ENCODE measurements around the gene C2orf49.

Gene C2orf49

GRCh38 chr2:105364436-105365139 lies 27.2 kb downstream of the C2orf49 start:
- DNase-seq, result no peak

- DNase-seq, result no peak
Measured at GRCh38 chr2:105365206-105365605, 27.9 kb downstream of the C2orf49 start.

GRCh38 chr2:105368759-105369408 lies 31.5 kb downstream of the C2orf49 start:
- DNase-seq, result no peak

GRCh38 chr2:105369777-105370690 lies 32.7 kb downstream of the C2orf49 start:
- DNase-seq, result peak in 1 of 2 experiments; percentile 67

- DNase-seq, result no peak
Measured at GRCh38 chr2:105371156-105371555, 33.8 kb downstream of the C2orf49 start.

- no peak for DNase-seq
Measured at GRCh38 chr2:105371810-105372209, 34.5 kb downstream of the C2orf49 start.

DNA sequence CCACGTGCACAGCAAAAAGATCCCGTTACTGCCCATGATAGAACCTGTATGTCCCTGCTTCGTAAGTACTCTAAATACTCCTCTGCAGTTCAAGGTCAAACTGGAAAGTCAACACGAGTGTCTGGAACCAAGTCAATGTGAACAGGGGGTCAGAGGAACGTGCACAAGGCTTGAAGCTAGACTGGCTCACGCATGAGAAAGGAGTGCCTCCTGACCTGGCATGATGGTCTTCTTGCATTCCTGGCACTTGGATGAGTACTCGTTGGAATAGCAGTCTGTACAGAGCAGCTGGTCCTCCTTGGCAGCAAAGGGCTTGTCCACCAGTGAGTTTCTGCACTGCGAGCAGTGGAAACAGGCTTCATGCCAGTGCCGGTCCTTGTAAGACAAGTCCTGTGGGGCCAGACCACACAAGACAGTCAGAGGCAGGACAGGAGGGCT lies 36.0 kb downstream of the C2orf49 start:
- peak; percentile 57 to 78 for DNase-seq

DNA sequence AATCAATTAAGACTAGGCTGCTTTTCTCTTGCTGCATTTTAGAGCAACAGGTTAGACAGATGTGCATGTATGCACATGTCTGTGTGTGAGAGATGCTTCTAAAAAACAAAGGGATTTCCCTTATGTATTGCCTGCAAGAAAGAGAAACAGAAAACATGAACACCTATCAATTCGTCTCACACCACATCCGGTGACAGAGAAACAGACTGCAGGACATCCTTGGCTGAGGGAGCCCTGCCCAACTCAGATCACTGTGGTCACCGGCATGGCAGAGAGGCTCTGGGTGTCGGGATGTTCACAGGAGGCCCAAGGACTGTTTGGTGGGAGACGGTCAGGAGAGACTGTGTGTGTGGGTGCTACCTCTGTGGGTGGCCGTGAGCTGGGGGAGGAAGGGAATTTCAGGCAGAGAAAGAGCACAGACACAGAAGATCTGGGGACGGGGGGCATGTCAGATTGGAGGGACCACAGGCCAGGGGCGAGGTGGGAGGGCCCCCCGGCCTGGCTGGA lies 36.6 kb downstream of the C2orf49 start:
- DNase-seq, result no peak

DNA sequence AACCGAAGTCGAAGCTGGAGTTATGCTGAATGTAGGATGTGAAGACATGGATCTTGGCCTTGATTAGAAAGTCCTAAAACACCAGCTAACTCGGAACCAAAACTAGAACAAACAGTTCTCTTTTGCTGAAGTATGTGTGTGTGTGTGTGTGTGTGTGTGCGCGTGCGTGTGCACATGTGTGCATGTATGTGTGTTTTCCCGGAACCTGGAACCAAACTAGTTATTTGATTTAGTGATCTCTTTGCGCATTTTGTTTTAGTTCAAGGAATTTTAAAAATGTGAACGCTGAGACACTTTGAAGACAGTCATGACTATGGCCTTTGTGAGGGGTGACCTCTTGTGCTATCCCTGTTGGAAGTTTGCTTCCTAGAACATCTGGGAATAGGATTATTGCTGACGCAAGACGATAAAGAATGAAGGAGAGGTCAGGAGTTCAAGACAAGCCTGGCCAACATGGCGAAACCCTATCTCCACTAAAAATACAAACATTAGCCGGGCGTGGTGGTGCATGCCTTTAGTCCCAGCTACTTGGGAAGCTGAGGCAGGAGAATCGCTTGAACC lies 37.7 kb downstream of the C2orf49 start:
- DNase-seq, result no peak

GRCh38 chr2:105376010-105376409 lies 38.7 kb downstream of the C2orf49 start:
- DNase-seq, result no peak

DNA sequence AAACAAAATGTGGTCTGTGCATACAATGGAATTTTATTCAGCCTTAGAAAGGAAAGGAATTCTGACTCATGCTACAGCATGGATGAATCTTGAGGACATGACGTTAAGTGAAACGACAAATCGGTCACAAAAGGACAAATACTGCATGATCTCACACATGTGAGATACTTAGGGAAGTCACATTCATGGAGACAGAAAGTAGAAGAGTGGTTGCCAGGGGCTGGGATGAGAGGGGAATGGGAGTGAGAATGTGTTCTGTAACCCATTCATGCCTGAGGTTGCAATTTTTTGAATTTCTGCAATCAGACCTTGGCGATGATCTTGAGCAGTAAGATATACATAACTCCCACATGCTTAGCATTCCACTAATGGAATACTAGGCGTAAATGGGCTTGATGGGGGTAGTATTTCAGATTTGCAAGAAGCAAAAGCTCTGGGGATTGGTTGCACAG lies 39.5 kb downstream of the C2orf49 start:
- no peak for DNase-seq

DNA sequence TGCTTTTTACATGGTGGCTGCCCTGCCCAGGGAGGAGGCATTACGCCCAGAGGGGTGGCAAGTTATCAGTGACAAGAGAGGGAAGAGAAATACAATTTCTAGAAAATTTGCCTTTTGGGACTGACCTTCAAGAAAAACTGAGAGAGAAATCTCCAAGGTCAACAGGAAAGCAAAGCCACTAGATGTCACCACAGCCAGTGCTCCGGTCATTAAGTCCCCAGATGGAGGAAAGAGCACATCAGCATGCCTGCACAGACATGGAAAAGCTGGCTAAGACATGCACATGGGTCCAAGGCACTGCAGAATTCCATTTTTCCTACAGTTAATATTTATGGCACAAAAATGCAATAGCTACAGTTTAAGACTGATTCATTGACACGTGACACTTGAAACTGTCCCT lies 40.5 kb downstream of the C2orf49 start:
- DNase-seq, result no peak

GRCh38 chr2:105378276-105378840 lies 41.0 kb downstream of the C2orf49 start:
- DNase-seq, result no peak

- no peak for DNase-seq
Measured at GRCh38 chr2:105378921-105379383, 41.6 kb downstream of the C2orf49 start.

DNA sequence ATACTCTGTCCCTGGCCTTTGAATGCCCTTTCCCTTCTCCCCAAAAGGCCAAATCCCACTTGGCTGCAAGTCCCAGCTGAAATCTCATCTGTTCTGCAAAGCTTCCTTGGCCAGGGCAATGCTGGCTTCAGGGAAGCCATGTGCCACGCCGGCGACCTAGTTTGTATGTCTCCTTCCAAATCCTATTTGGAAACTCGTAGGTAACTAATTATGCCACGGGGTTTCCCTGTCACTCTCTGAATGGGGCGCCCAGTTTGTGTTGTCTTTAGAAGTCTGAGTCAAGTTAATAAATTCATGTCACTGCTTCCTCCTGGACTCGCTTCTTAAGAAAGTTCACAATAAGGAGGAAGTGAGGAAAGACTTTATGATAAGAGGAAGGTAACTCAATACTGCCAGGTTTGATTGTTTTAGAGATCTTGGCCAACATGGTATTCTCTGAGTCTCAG lies 42.4 kb downstream of the C2orf49 start:
- no peak for DNase-seq

DNA sequence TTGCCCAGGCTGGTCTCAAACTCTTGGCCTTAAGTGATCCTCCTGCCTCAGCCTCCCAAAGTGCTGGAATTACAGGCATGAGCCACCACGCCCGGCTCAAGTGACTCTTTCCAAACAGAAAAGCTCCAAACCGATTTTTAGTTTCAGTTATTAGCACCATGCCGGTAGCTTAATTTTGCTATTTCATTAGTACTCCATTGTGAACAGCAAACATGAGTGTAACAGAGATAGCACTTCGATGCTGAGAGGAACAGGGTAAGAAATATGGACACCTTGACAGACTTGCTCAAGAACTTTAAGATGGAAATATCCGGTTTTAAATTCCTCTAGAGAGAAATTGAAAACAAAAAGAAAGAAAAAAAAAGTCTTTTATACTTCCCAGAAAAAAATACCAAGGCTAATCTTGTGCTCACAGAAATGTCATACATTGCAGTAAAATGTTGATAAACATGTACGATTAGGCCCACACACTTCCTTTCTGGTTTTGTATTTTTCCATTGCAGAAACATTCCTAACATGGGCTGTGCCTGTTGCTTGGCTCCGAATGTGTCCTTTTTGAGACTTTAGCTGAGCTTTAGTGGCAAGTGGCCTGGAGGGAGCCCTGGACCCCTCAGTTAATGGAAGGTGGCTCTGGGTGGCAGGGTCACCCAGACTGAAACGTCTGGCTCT lies 43.2 kb downstream of the C2orf49 start:
- no peak for DNase-seq

DNA sequence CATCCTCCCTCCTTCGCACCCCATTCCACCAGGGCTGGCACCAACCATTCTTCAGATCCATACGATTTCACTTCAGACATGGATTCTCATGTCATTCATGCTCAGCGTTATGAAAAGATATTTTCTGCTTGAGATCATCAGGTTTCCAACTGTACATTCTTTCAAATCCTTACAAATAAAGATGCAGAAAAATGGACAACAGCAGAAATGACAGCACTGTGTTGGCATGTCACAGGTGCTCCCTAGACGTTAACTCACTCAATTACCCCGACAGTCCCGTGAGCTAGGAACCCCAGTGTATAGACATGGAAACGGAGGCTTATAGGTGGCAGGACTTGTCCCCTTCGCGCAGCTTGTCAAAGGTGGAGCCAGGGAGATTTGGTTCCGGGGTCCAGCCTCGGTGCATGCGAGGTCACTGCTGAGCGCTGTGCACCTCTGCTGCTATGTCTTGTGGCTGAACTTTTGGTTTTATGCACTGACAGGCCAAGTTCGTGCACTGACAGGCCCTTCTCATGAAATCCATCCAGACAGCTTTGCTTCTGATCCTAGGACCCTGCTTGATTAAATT lies 43.8 kb downstream of the C2orf49 start:
- DNase-seq, result no peak

DNA sequence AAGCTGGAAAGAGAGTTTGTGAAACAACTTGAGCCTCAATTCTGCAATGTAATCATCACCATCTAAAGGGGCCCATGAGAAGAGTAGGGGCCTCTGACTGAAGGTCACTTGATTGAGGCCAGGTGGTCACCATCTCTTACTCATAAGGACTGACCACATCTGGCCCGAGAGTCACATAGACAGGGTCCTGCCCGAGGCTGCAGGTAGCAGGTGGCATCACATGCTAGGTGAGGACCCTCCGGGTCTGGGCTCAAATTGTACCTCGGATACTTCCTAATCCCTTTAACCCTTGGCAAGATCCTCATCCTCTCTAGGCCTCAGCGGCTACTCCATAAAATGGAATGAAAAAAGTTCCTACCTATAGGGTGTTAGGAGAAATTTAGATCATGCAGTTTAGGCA lies 44.8 kb downstream of the C2orf49 start:
- DNase-seq, result no peak

- DNase-seq, result no peak
Measured at GRCh38 chr2:105383432-105384166, 46.3 kb downstream of the C2orf49 start.

DNA sequence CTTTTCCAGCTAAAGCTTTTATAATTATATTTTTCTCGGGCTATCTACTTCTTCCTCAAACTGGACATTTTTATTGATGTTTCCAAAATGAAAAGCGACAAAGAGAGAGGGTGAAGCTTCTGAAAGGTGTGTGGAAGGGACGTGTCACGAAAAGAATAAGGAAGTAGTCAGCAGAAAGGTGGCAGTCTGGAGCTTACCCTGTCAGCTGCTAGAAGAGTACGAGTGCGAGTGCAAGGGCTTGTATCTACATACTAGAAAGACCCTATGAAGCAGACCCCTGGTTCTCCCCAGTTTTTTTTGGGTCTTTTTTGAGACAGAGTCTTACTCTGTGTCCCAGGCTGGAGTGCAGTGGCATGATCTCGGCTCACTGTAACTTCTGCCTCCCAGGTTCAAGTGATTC lies 46.9 kb downstream of the C2orf49 start:
- DNase-seq, result no peak

DNA sequence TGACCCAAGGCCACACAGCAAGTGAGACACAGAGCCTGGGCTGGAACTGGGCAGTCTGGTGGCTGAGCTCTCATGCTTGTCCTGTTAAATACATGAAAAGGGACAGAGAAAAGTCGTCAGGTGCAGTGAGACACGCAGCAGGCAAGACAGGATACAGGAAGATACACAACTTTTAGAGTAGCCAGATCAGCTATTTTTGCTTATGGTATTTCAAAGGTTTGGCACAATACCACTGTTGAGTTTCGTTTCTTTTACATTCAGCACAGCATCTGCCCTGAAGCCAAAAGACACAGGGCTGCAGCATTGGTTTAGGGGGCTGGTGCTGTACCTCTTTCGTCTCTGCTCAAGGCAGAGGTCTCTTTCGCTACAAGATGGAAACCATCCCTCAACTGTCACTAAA lies 47.5 kb downstream of the C2orf49 start:
- DNase-seq, result no peak
